Measurements from ENCODE around the gene SH3BP4. TPM values are rescaled to one million over a fixed set of nuclear protein-coding genes. Genes with fewer than 3 reads are reported as not detected.

Gene SH3BP4
- total and polyA plus RNA-seq, 10 of the 15 experiments (the other 5 are each of a cell fraction or from before 2014, with no cell fraction given), result 0.03 to 0.36 TPM; not detected in 8

- Histone ChIP-seq H3K27me3 (replicated peaks in 1 of 2; ENCODE audit: control insufficient read depth in 2 of 2, insufficient read depth in 2 of 2, low read length in 1 of 2) (no peaks in the 10 kb centered on the region), H3K36me3 (ENCODE audit: control insufficient read depth in 2 of 2, insufficient read depth in 2 of 2, low read length in 1 of 2) (no peaks in the 10 kb centered on the region), H2AFZ (ENCODE audit: control insufficient read depth, low read depth, low read length) (no peak overlapping the region), H3K4me1 (ENCODE audit: control insufficient read depth, insufficient read depth, low read length) (no peaks in the 10 kb centered on the region), H3K27ac (ENCODE audit: control insufficient read depth, insufficient read depth) (no peak overlapping the region), H3K9ac (ENCODE audit: control insufficient read depth, insufficient read depth, low read length) (no peak overlapping the region), H3K79me2 (ENCODE audit: control insufficient read depth, insufficient read depth, low read length) (no peaks in the 10 kb centered on the region), H3K4me2 (ENCODE audit: control insufficient read depth, insufficient read depth) (no peak overlapping the region), H4K20me1 (ENCODE audit: control insufficient read depth, insufficient read depth) (no peaks in the 10 kb centered on the region), H3K4me3 (no peak overlapping the region), H3K9me3 (replicated peaks; ENCODE audit: control insufficient read depth, insufficient read depth, low read length) (no peaks in the 10 kb centered on the region)
- in situ Hi-C loops (cut with MboI), result no loop called here
- FAIRE-seq, result no peak
- RAD21 ChIA-PET (ENCODE audit: unreplicated experiment), result no interaction called here
- no peak for DNase-seq (ENCODE audit: low read depth, low spot score)
- POLR2A ChIA-PET, result no interaction called here
- TF ChIP-seq PRDM15 (CRISPR knock-in tag; IDR thresholded peaks at IDR 0.05), result no peak
- no peak for TF ChIP-seq TBL1XR1 (IDR thresholded peaks at IDR 0.05; ENCODE audit: low read depth, low read length)
- TF ChIP-seq CBX5 (IDR thresholded peaks at IDR 0.05; ENCODE audit: low read depth), result no peak
- TF ChIP-seq NRF1 (conservative IDR thresholded peaks at IDR 0.05; ENCODE audit: low read depth, low read length), result no peak
- TF ChIP-seq SPI1 (IDR thresholded peaks at IDR 0.05; ENCODE audit: borderline replicate concordance, insufficient read depth, low read depth, low read length), result no peak
- TF ChIP-seq SMAD1 (IDR thresholded peaks at IDR 0.05; ENCODE audit: low read depth, partially characterized antibody), result no peak
- no peak for TF ChIP-seq E2F4 (IDR thresholded peaks at IDR 0.05; ENCODE audit: low read depth, low read length)
- TF ChIP-seq MAX (IDR thresholded peaks at IDR 0.05; ENCODE audit: low read depth, low read length), result no peak
- no peak for TF ChIP-seq E4F1 (IDR thresholded peaks at IDR 0.05; ENCODE audit: borderline replicate concordance, partially characterized antibody)
- TF ChIP-seq CHD4 (IDR thresholded peaks at IDR 0.05), result no peak
- ATAC-seq, result no peak
- no TSS peak for BruUV-seq (replicated peaks)
- intact Hi-C loops (cut with micrococcal nuclease; ENCODE audit: unreplicated experiment), result no loop called here
- SMC1A ChIA-PET (ENCODE audit: uncharacterized antibody, unreplicated experiment), result no interaction called here
- CTCF ChIA-PET, result no interaction called here
These were observed 118.4 kb downstream of the SH3BP4 start for GRCh38 chr2:235070063-235070706.

Data from GM12878 (cell line).